ENCODE measurements around the gene ODAD3. TPM values are rescaled to one million over a fixed set of nuclear protein-coding genes. Genes with fewer than 3 reads are reported as not detected.
"Not testable (repeated sequence)": the region's sequence is repeated elsewhere in the genome, so short reads cannot be mapped to it uniquely, and the experiment has no call there.

ODAD3 gene
- total RNA-seq, 1 donor from 2014 or later = 2.6 TPM

DNA sequence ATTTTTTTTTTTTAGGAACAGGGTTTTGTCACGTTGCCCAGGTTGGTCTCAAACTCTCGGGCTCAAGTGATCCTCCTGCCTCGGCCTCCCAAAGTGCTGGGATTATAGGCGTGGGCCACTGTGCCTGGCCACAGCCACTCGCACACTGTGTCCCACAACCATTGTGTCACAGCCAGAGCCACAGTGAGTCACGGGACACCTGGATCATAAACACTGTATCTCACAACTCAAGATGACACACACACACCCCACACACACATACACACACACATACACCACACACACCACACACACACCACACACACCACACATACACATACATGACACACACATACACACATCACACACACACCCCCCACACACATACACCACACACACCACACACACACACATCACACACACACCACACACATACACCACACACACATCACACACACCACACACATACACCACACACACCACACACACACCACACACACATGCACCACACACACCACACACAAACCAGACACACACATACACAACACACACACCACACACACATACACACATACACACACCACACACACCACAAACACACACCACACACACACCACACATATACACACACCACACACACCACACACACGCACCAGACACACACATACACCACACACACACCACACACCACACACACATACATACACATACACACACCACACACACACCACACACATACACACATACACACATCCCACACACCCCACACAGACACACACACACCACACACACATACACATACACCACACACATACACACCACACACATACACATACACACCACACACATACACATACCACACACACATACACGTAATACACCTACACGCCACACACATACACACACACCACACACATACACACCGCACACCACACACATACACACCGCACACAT, 29.7 kb upstream of the ODAD3 start:
- H3K36me3 Mint-ChIP-seq (ENCODE audit: unreplicated experiment) = no peaks in the 10 kb centered on the region
- H3K4me1 Mint-ChIP-seq (ENCODE audit: low read depth, unreplicated experiment) = peaks cover 27% of the 10 kb centered on the region
- peaks cover 22% of the 10 kb centered on the region for H3K9me3 Mint-ChIP-seq (ENCODE audit: unreplicated experiment)
- peaks cover 12% of the 10 kb centered on the region for H3K27me3 Mint-ChIP-seq (ENCODE audit: unreplicated experiment)
- no peak overlapping the region for H3K4me3 Mint-ChIP-seq (ENCODE audit: unreplicated experiment)
- DNase-seq = no peak
- TF ChIP-seq, protein P1, sequence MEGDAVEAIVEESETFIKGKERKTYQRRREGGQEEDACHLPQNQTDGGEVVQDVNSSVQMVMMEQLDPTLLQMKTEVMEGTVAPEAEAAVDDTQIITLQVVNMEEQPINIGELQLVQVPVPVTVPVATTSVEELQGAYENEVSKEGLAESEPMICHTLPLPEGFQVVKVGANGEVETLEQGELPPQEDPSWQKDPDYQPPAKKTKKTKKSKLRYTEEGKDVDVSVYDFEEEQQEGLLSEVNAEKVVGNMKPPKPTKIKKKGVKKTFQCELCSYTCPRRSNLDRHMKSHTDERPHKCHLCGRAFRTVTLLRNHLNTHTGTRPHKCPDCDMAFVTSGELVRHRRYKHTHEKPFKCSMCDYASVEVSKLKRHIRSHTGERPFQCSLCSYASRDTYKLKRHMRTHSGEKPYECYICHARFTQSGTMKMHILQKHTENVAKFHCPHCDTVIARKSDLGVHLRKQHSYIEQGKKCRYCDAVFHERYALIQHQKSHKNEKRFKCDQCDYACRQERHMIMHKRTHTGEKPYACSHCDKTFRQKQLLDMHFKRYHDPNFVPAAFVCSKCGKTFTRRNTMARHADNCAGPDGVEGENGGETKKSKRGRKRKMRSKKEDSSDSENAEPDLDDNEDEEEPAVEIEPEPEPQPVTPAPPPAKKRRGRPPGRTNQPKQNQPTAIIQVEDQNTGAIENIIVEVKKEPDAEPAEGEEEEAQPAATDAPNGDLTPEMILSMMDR (IDR thresholded peaks at IDR 0.05; ENCODE audit: partially characterized antibody, unreplicated experiment) = no peak
- no peak overlapping the region for H3K27ac Mint-ChIP-seq (ENCODE audit: unreplicated experiment)

DNA sequence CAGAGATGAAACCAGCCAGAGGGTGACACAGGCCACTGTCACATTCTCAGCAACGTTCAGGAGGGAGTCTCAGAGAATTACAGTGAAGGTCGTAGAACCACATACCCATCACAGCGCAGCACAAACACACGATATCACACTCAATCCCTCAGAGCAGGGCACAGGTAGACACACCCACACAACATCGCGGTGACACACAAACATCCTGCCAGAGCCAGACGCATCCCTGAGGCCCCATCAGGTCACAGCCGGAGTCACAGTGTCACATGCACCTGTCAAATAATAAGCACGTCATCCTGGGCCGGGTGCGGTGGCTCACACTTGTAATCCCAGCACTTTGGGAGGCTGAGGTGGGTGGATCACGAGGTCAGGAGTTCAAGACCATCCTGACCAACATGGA, 28.5 kb upstream of the ODAD3 start:
- Mint-ChIP-seq H3K36me3 (ENCODE audit: unreplicated experiment) (no peaks in the 10 kb centered on the region), H3K27ac (ENCODE audit: unreplicated experiment) (peak overlapping the region; percentile 82)

DNA sequence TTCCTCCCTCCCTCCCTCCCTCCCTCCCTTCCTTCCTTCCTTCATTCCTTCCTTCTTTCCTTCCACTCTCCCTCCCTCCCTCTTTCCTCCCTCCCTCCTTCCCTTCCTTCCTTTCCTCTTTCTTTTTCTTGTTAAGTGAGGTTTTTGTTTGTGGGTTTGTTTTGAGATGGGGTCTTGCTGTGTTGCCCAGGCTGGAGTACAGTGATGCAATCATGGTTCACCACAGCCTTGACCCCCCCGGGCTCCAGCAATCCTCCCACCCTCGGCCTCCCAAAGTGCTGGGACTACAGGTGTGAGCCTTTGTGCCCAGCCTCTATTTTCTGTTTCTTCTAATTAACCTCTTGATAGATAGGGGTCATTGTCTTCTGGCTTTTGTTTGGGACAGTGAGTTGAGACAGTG, 26.5 kb upstream of the ODAD3 start:
- H3K27ac Mint-ChIP-seq (ENCODE audit: unreplicated experiment) = peak overlapping the region; percentile 66
- peaks cover 23% of the 10 kb centered on the region for H3K4me1 Mint-ChIP-seq (ENCODE audit: low read depth, unreplicated experiment)
- H3K9me3 Mint-ChIP-seq (ENCODE audit: unreplicated experiment) = peaks cover 28% of the 10 kb centered on the region
- peaks cover 16% of the 10 kb centered on the region for H3K27me3 Mint-ChIP-seq (ENCODE audit: unreplicated experiment)
- no peak overlapping the region for H3K4me3 Mint-ChIP-seq (ENCODE audit: unreplicated experiment)
- DNase-seq = no peak
- no peaks in the 10 kb centered on the region for H3K36me3 Mint-ChIP-seq (ENCODE audit: unreplicated experiment)
- TF ChIP-seq, protein P1 (IDR thresholded peaks at IDR 0.05; ENCODE audit: partially characterized antibody, unreplicated experiment) = no peak

More for the DNA sequence above, 28.5 kb upstream of the ODAD3 start:
- Mint-ChIP-seq H3K4me3 (ENCODE audit: unreplicated experiment) (peak overlapping the region; percentile 14), H3K4me1 (ENCODE audit: low read depth, unreplicated experiment) (peaks cover 26% of the 10 kb centered on the region), H3K27me3 (ENCODE audit: unreplicated experiment) (peaks cover 15% of the 10 kb centered on the region), H3K9me3 (ENCODE audit: unreplicated experiment) (peaks cover 24% of the 10 kb centered on the region)
- TF ChIP-seq, protein P1 (IDR thresholded peaks at IDR 0.05; ENCODE audit: partially characterized antibody, unreplicated experiment) = no peak
- DNase-seq = no peak

DNA sequence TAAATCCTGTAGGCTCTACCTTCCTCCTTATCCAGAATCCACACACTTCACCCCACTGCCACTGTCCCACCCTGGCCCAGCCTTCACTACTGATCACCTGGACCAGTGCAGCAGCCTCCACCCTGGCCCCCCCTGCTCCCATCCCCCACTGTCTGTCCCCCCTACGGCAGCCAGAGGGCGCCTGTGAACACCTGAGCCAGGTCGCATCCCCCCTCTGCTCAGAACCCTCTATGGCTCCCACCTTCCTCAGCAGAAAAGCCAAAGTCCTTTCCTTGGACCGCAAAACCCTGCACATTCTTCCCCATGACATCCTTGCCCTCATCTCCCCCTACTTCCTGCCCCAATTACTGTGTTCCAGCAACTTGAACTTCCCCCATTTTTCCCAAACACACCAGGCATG, 25.3 kb upstream of the ODAD3 start:
- Mint-ChIP-seq H3K4me3 (ENCODE audit: unreplicated experiment) (no peak overlapping the region), H3K4me1 (ENCODE audit: low read depth, unreplicated experiment) (peaks cover 18% of the 10 kb centered on the region), H3K27ac (ENCODE audit: unreplicated experiment) (peak overlapping the region; percentile 60), H3K36me3 (ENCODE audit: unreplicated experiment) (no peaks in the 10 kb centered on the region), H3K9me3 (ENCODE audit: unreplicated experiment) (peaks cover 29% of the 10 kb centered on the region), H3K27me3 (ENCODE audit: unreplicated experiment) (peaks cover 17% of the 10 kb centered on the region)
- TF ChIP-seq, protein P1 (IDR thresholded peaks at IDR 0.05; ENCODE audit: partially characterized antibody, unreplicated experiment) = peak; percentile 38
- DNase-seq = no peak

DNA sequence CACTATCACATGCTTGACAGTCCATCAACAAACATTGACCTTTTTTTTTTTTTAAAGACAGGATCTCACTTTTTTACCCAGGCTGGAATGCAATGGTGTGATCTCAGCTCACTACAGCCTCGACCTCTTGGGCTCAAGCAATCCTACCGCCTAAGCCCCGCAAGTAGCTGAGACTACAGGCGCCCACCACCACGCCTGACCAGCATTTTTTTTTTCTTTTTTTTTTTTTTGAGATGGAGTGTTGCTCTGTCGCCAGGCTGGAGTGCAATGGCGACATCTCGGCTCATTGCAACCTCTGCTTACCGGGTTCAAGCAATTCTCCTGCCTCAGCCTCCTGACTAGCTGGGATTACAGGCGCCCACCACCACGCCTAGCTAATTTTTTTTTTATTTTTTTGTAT, 24.0 kb upstream of the ODAD3 start:
- H3K4me1 Mint-ChIP-seq (ENCODE audit: low read depth, unreplicated experiment) = peaks cover 22% of the 10 kb centered on the region
- H3K27me3 Mint-ChIP-seq (ENCODE audit: unreplicated experiment) = peaks cover 20% of the 10 kb centered on the region
- peaks cover 32% of the 10 kb centered on the region for H3K9me3 Mint-ChIP-seq (ENCODE audit: unreplicated experiment)
- not testable (repeated sequence) for DNase-seq; H3K4me3 Mint-ChIP-seq (ENCODE audit: unreplicated experiment); H3K27ac Mint-ChIP-seq (ENCODE audit: unreplicated experiment); H3K36me3 Mint-ChIP-seq (ENCODE audit: unreplicated experiment)

All from glutamatergic neuron (in vitro differentiated cells).